Spinal cord (tissue), 10 donors: ENCODE data around the gene NCCRP1. TPM values are rescaled to one million over a fixed set of nuclear protein-coding genes. Genes with fewer than 3 reads are reported as not detected.
"Not testable (repeated sequence)": the region's sequence is repeated elsewhere in the genome, so short reads cannot be mapped to it uniquely, and the experiment has no call there.

ENCODE experiments used
- DNase-seq, 6 donors: peaks; one replicate each; pipeline versions ENCODE4 v3.0.0 to v3.0.0-alpha.2; 2013 to 2015; ENCODE audit warnings: low spot score in 6 of 6, low read depth in 4 of 6
- H3K27ac ChIP-seq: one replicate; pipeline ENCODE4 v1.5.1; 2013; ENCODE audit warnings: low read depth, low read length, control low read depth
- H3K27me3 ChIP-seq: one replicate; pipeline ENCODE4 v1.6.1; 2013; ENCODE audit warnings: low read length; ENCODE audit not compliant: control insufficient read depth, insufficient read depth
- H3K36me3 ChIP-seq: one replicate; pipeline ENCODE4 v1.6.1; 2013; ENCODE audit warnings: low read length; ENCODE audit not compliant: control insufficient read depth, insufficient read depth
- H3K4me1 ChIP-seq: one replicate; pipeline ENCODE4 v1.6.1; 2013; ENCODE audit warnings: low read length; ENCODE audit not compliant: control insufficient read depth, insufficient read depth
- H3K4me3 ChIP-seq: one replicate; pipeline ENCODE4 v1.5.1; 2013; ENCODE audit warnings: low read depth, low read length, control low read depth
- H3K9me3 ChIP-seq: one replicate; pipeline ENCODE4 v1.6.1; 2013; ENCODE audit warnings: low read length; ENCODE audit not compliant: control insufficient read depth, insufficient read depth
- WGBS: methylation state at CpG from one replicate; pipeline ENCODE4 v1.1.5; 2013; ENCODE audit warnings: missing lambda C conversion rate; ENCODE audit not compliant: insufficient coverage; 5-methylcytosine and 5-hydroxymethylcytosine counted together
- polyA plus RNA-seq, 2 donors: library from polyadenylated mRNA; unstranded; fragments of 120-200 nt; gene quantifications; one replicate each; pipeline ENCODE4 v1.2.1, GENCODE V29; 2013; ENCODE audit not compliant: insufficient read length in 2 of 2
- total RNA-seq, 2 donors: library from RNA; depleted of rRNA in 1 of 2; stranded (reverse); fragments of 120-200 nt in 1 of 2; fragments of >200 nt in 1 of 2; gene quantifications; one replicate each; pipeline versions ENCODE4 v1.2.3 to v1.2.4, GENCODE V29; 2013 to 2014
- donor health status: healthy.

The NCCRP1 gene
- total and polyA plus RNA-seq, 4 donors: 0.10 to 0.29 (median 0.16) TPM

GRCh38 chr19:39237200-39238184 is 40.7 kb downstream of the NCCRP1 start:
- WGBS: 54% methylated on average over 21 of the region's 22 CpGs
- no peak overlapping the region for H3K4me3 ChIP-seq
- H3K36me3 ChIP-seq: no peaks in the 10 kb centered on the region
- H3K4me1 ChIP-seq: no peaks in the 10 kb centered on the region
- peaks cover 4% of the 10 kb centered on the region for H3K27me3 ChIP-seq
- H3K27ac ChIP-seq: no peak overlapping the region
- no peak for DNase-seq
- no peaks in the 10 kb centered on the region for H3K9me3 ChIP-seq

- no peaks in the 10 kb centered on the region for H3K4me1 ChIP-seq
- H3K36me3 ChIP-seq: no peaks in the 10 kb centered on the region
- WGBS: 80% methylated on average over 5 of the region's 6 CpGs
- no peaks in the 10 kb centered on the region for H3K9me3 ChIP-seq
- H3K4me3 ChIP-seq: no peak overlapping the region
- H3K27me3 ChIP-seq: peaks cover 4% of the 10 kb centered on the region
- DNase-seq: no peak
- no peak overlapping the region for H3K27ac ChIP-seq
These were observed 41.4 kb downstream of the NCCRP1 start for GRCh38 chr19:39238209-39238608.

- Histone ChIP-seq H3K4me3 (no peak overlapping the region), H3K27me3 (peaks cover 4% of the 10 kb centered on the region), H3K27ac (no peak overlapping the region), H3K4me1 (no peaks in the 10 kb centered on the region), H3K36me3 (no peaks in the 10 kb centered on the region), H3K9me3 (no peaks in the 10 kb centered on the region)
- WGBS: 89% methylated on average over 3 of the region's 6 CpGs
- DNase-seq: no peak
These were observed 42.2 kb downstream of the NCCRP1 start for GRCh38 chr19:39238944-39239343.

GRCh38 chr19:39240421-39240820 is 43.7 kb downstream of the NCCRP1 start:
- no peak overlapping the region for H3K27ac ChIP-seq
- DNase-seq: no peak
- no peaks in the 10 kb centered on the region for H3K36me3 ChIP-seq
- no peak overlapping the region for H3K4me3 ChIP-seq
- peaks cover 4% of the 10 kb centered on the region for H3K27me3 ChIP-seq
- no peaks in the 10 kb centered on the region for H3K9me3 ChIP-seq
- 91% methylated on average over 3 of the region's 7 CpGs for WGBS
- H3K4me1 ChIP-seq: no peaks in the 10 kb centered on the region

DNA sequence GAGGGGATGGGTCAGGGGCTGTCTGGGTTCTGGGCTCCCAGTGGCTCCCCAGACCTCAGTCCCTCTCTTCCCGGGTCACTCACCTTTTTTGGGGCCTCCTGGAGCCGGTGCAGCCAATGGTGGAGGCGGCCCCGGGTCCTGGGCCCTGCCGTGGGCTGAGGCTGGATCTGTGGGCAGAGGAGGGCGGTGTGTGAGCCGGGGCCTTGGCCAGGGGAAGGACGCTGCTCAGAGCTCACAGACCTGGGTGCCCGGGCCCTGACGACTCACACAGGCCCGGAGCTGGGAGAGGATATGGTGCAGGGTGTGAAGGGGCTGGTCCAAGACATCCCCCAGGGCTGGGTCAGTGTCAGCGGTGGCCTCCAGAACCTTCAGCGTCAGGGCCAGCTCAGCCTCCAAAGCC is 47.0 kb downstream of the NCCRP1 start:
- H3K9me3 ChIP-seq, H3K27ac ChIP-seq, H3K36me3 ChIP-seq, H3K4me3 ChIP-seq, DNase-seq: not testable (repeated sequence)
- 88% methylated on average over 7 of the region's 13 CpGs for WGBS
- Histone ChIP-seq H3K4me1 (peaks cover 17% of the 10 kb centered on the region), H3K27me3 (peaks cover 19% of the 10 kb centered on the region)

- DNase-seq: not testable (repeated sequence)
- peaks cover 26% of the 10 kb centered on the region for H3K27me3 ChIP-seq
- 71% methylated on average over 7 of the region's 12 CpGs for WGBS
These were observed 47.8 kb downstream of the NCCRP1 start, which contains the start of gene IFNL3 for GRCh38 chr19:39244410-39245100. Gene IFNL3 (minus strand): TSS chr19:39245006. CDS start chr19:39244967, 39 bp downstream.

GRCh38 chr19:39245166-39245565 is 48.4 kb downstream of the NCCRP1 start:
- H3K9me3 ChIP-seq, H3K4me3 ChIP-seq, H3K27ac ChIP-seq, DNase-seq, H3K36me3 ChIP-seq: not testable (repeated sequence)
- peaks cover 30% of the 10 kb centered on the region for H3K27me3 ChIP-seq
- H3K4me1 ChIP-seq: peaks cover 17% of the 10 kb centered on the region
- no CpG with 5 or more reads among the region's 1 CpG for WGBS

More at GRCh38 chr19:39244410-39245100, 47.8 kb downstream of the NCCRP1 start, which contains the start of gene IFNL3:
- peaks cover 17% of the 10 kb centered on the region for H3K4me1 ChIP-seq
- not testable (repeated sequence) for H3K9me3 ChIP-seq, H3K4me3 ChIP-seq, H3K27ac ChIP-seq, H3K36me3 ChIP-seq

- Histone ChIP-seq H3K27ac (no peak overlapping the region), H3K36me3 (no peaks in the 10 kb centered on the region), H3K4me1 (peaks cover 17% of the 10 kb centered on the region), H3K27me3 (peaks cover 33% of the 10 kb centered on the region), H3K4me3 (no peak overlapping the region), H3K9me3 (no peaks in the 10 kb centered on the region)
- 9% methylated on average over 41 of the region's 42 CpGs for WGBS
- DNase-seq: peak in 4 of 6 donors; percentile 21 to 86 (median 55)
These were observed 50.3 kb downstream of the NCCRP1 start for GRCh38 chr19:39246951-39247669.
